Activated naive CD8-positive, alpha-beta T cell (primary cell): Measurements from ENCODE around the gene CST6.
A peak's percentile ranks its signal among the peaks of the same experiment; 100 is the strongest.

Experiments used
- H3K27ac Mint-ChIP-seq: one replicate; pipeline ENCODE4 v1.8.0; 2021; ENCODE audit warnings: mixed read lengths
- H3K27me3 Mint-ChIP-seq: one replicate; pipeline ENCODE4 v1.8.0; 2021; ENCODE audit warnings: mixed read lengths
- H3K36me3 Mint-ChIP-seq: one replicate; pipeline ENCODE4 v1.8.0; 2021; ENCODE audit warnings: mixed read lengths
- H3K4me1 Mint-ChIP-seq: one replicate; pipeline ENCODE4 v1.8.0; 2021; ENCODE audit warnings: low read depth, mixed read lengths
- H3K4me3 Mint-ChIP-seq: one replicate; pipeline ENCODE4 v1.8.0; 2021; ENCODE audit warnings: mild to moderate bottlenecking, mixed read lengths
- H3K9me3 Mint-ChIP-seq: one replicate; pipeline ENCODE4 v1.8.0; 2021; ENCODE audit warnings: low read depth, mixed read lengths

Gene CST6

DNA sequence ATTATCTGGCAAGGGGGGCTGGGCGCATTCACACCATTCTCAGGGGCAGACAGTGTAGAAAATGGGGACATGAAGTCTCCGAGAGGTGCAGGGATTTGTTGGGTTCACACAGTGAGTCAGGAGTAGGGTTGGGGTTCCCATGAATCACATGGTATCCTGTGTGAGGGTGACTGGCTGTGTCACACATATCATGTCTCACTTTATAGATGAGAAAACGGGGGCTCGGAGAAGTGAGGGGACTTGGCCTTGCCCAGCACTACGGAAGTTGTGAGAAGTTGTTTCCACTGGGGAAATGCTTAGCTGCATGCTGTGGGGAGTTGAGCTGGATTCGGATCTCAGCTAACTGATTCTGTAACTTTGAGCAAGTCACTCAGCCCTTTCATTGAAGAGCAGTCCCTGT, 32.9 kb downstream of the CST6 start:
- Mint-ChIP-seq H3K4me3 (peak overlapping the region; percentile 31), H3K36me3 (no peaks in the 10 kb centered on the region), H3K9me3 (no peaks in the 10 kb centered on the region), H3K27ac (no peak overlapping the region), H3K4me1 (peaks cover 16% of the 10 kb centered on the region), H3K27me3 (peaks cover 2% of the 10 kb centered on the region)

DNA sequence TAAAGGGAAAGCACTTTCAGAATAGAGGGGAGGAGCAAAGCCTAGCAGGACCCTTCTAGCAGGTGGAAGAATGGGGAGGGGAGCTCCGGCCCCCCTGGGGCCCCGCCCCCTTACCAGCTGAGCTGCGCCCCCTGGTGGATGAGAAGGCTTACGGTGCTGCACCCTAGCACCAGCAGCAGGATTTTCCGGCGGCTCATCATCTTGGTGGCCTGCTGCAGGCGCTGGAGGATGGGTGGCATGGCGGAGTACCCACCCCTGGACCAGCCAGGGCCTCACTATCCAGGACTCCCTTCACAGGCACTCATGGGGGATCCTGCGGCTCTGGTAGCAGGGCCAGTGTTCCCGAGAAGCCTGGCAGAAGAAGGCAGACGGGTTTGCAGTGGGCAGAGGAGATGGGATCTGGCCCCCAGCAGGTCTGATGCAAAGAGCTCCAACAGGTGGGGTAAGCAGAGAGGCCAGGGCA, 33.4 kb downstream of the CST6 start:
- Mint-ChIP-seq H3K4me1 (peaks cover 16% of the 10 kb centered on the region), H3K36me3 (no peaks in the 10 kb centered on the region), H3K27ac (no peak overlapping the region), H3K27me3 (peaks cover 2% of the 10 kb centered on the region), H3K9me3 (no peaks in the 10 kb centered on the region), H3K4me3 (peak overlapping the region; percentile 31)

- Mint-ChIP-seq H3K4me1 (peaks cover 25% of the 10 kb centered on the region), H3K36me3 (no peaks in the 10 kb centered on the region), H3K27me3 (peaks cover 2% of the 10 kb centered on the region), H3K27ac (no peak overlapping the region), H3K9me3 (no peaks in the 10 kb centered on the region), H3K4me3 (no peak overlapping the region)
Observed at GRCh38 chr11:66046901-66047300, 35.1 kb downstream of the CST6 start.

DNA sequence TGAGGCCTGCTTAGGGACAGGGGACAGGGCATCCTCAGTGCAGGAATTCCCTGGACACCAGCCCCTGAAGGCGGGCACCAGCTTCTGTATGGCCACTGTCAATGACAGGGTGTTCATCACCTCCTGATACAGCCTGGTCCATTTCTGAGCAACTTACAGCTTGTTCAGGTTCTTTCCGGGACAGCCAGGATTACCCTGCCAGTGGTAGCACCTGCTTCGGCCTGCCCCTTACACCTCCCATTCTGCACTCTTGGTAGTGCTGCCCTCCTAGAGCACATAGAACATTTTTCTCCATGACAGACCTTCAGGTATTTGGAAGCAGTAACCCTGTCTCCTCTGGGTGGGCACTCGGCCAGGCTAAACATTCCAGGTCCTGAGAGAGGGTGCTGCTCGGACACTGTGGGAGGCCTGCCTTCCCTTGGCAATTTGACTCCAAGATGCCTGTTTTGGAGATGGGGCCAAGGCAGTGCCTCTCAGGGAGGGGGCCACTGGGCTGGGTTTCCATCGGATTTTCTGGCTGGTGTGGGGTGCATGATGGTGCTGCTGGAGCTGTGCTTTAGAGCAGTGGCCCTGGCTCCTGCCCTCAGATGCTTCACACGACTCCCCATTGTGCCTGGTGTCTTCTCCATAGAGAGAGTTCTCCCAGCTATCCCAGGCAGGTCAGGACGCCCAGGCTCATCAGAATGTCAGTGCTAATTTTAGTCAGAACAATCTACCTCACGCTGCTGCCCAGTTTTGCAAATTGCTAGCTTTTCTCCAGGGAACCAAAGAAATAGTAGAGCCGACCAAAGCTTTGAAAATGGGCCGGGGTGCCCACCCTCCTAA, 35.9 kb downstream of the CST6 start:
- peaks cover 30% of the 10 kb centered on the region for H3K4me1 Mint-ChIP-seq
- H3K27me3 Mint-ChIP-seq: peaks cover 2% of the 10 kb centered on the region
- no peak overlapping the region for H3K27ac Mint-ChIP-seq
- no peaks in the 10 kb centered on the region for H3K9me3 Mint-ChIP-seq
- no peak overlapping the region for H3K4me3 Mint-ChIP-seq
- peaks cover 3% of the 10 kb centered on the region for H3K36me3 Mint-ChIP-seq

- H3K36me3 Mint-ChIP-seq: peaks cover 7% of the 10 kb centered on the region
- H3K4me1 Mint-ChIP-seq: peaks cover 37% of the 10 kb centered on the region
- peak within 1 kb of the TSS; percentile 68 for H3K27ac Mint-ChIP-seq
- H3K9me3 Mint-ChIP-seq: no peaks in the 10 kb centered on the region
- peak within 1 kb of the TSS; percentile 32 for H3K4me3 Mint-ChIP-seq
- H3K27me3 Mint-ChIP-seq: peaks cover 2% of the 10 kb centered on the region
Observed at GRCh38 chr11:66048547-66049323, 36.9 kb downstream of the CST6 start, which contains the start of gene GAL3ST3. Gene GAL3ST3 (minus strand): TSS chr11:66049161. CDS start chr11:66045415, 3,746 bp downstream.

GRCh38 chr11:66050581-66051231, 38.9 kb downstream of the CST6 start:
- H3K4me1 Mint-ChIP-seq: peaks cover 34% of the 10 kb centered on the region
- H3K36me3 Mint-ChIP-seq: peaks cover 11% of the 10 kb centered on the region
- H3K9me3 Mint-ChIP-seq: no peaks in the 10 kb centered on the region

GRCh38 chr11:66051371-66051765, 39.6 kb downstream of the CST6 start:
- peak overlapping the region; percentile 85 for H3K27ac Mint-ChIP-seq
- no peaks in the 10 kb centered on the region for H3K9me3 Mint-ChIP-seq
- peaks cover 2% of the 10 kb centered on the region for H3K27me3 Mint-ChIP-seq
- peaks cover 32% of the 10 kb centered on the region for H3K4me1 Mint-ChIP-seq
- H3K4me3 Mint-ChIP-seq: peak overlapping the region; percentile 99
- peaks cover 11% of the 10 kb centered on the region for H3K36me3 Mint-ChIP-seq

More at GRCh38 chr11:66050581-66051231, 38.9 kb downstream of the CST6 start:
- H3K27me3 Mint-ChIP-seq: peaks cover 2% of the 10 kb centered on the region
- H3K27ac Mint-ChIP-seq: peak overlapping the region; percentile 85
- peak overlapping the region; percentile 99 for H3K4me3 Mint-ChIP-seq

DNA sequence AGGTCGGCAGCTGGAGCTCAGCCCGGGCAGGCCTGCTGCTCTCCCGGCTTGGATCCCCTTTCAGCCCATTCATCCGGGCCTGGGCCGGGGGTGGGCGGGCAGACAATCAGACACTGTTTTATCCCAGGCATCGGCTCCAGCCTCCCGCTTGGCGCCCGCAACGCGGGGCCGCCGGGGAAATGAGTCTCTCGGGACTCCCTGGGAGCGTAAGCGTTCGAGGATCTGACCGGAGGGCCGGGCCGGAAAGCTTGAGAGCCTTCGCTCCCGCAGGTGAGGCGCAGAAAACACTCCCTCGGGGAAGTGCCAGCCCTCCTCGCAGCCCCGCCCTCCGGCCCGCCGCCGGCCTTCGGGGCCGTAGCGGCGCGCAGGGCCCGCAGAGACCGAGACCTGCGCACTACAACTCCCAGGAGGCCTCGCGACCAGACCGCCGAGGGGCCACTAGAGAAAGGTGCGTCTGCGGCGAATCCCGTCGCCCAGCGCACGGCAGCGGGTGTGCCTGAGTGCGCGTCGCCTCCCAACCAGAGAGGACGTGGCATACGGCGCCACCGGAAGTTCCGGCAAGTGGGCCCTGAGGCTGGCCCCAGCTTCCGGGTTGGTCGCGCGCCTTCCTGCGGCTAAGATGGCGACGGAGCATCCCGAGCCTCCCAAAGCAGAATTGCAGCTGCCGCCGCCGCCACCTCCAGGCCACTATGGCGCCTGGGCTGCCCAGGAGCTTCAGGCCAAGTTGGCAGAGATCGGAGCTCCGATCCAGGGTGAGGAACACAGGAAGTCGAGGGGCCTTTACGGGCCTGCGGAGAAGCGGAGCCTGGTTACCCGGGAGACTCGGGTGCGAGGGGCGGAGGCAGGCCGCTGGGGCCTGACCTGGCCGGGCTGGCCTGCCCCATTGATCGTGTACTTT, 40.2 kb downstream of the CST6 start, which contains the start of gene SF3B2:
TSS of gene SF3B2 (plus strand) at position 599 of the 898 bp plus-strand sequence. CDS start at position 620, 21 bp downstream.
- Mint-ChIP-seq H3K36me3 (peaks cover 11% of the 10 kb centered on the region), H3K27me3 (peaks cover 2% of the 10 kb centered on the region)

GRCh38 chr11:66052664-66052982, 40.8 kb downstream of the CST6 start:
- Mint-ChIP-seq H3K36me3 (peaks cover 11% of the 10 kb centered on the region), H3K9me3 (no peaks in the 10 kb centered on the region), H3K4me3 (peak overlapping the region; percentile 99), H3K27ac (peak overlapping the region; percentile 98), H3K27me3 (peaks cover 2% of the 10 kb centered on the region), H3K4me1 (peaks cover 32% of the 10 kb centered on the region)

More for the DNA sequence above, 40.2 kb downstream of the CST6 start, which contains the start of gene SF3B2:
- H3K4me3 Mint-ChIP-seq: peak within 1 kb of the TSS; percentile 99
- H3K4me1 Mint-ChIP-seq: peaks cover 32% of the 10 kb centered on the region
- no peaks in the 10 kb centered on the region for H3K9me3 Mint-ChIP-seq
- peak within 1 kb of the TSS; percentile 98 for H3K27ac Mint-ChIP-seq

DNA sequence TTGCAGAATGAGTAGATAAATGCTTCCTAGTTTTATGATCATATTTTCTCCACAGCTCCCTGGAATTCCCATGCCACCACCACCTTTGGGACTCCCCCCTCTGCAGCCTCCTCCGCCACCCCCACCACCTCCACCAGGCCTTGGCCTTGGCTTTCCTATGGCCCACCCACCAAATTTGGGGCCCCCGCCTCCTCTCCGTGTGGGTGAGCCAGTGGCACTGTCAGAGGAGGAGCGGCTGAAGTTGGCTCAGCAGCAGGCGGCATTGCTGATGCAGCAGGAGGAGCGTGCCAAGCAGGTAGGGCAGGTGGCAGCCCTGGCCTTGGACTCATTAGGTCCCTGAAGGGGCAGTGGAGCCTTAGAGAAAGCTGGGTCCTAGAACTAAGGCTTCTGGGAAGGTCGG, 43.2 kb downstream of the CST6 start:
- Mint-ChIP-seq H3K4me1 (peaks cover 30% of the 10 kb centered on the region), H3K9me3 (no peaks in the 10 kb centered on the region), H3K27ac (peak overlapping the region; percentile 50), H3K27me3 (no peaks in the 10 kb centered on the region), H3K36me3 (peaks cover 12% of the 10 kb centered on the region), H3K4me3 (peak overlapping the region; percentile 75)

DNA sequence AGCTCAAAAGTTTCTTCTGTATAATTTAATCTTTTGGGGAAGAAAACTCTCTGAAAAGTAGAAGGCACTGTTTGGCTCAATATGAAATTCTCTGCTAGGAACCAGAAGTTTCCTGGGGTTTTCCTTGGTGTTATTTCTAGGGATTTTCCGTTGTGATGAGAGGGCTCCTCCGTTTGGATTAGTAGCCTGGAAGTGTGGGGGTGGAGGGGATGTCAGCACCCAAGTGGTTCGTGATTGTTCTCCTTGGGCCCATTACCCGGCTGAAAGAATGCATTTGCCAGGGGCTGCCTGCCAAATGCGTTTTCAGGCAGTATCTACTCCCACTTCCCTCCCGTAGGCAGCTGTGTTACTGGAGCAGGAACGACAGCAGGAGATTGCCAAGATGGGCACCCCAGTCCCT, 44.7 kb downstream of the CST6 start:
- no peak overlapping the region for H3K4me3 Mint-ChIP-seq

DNA sequence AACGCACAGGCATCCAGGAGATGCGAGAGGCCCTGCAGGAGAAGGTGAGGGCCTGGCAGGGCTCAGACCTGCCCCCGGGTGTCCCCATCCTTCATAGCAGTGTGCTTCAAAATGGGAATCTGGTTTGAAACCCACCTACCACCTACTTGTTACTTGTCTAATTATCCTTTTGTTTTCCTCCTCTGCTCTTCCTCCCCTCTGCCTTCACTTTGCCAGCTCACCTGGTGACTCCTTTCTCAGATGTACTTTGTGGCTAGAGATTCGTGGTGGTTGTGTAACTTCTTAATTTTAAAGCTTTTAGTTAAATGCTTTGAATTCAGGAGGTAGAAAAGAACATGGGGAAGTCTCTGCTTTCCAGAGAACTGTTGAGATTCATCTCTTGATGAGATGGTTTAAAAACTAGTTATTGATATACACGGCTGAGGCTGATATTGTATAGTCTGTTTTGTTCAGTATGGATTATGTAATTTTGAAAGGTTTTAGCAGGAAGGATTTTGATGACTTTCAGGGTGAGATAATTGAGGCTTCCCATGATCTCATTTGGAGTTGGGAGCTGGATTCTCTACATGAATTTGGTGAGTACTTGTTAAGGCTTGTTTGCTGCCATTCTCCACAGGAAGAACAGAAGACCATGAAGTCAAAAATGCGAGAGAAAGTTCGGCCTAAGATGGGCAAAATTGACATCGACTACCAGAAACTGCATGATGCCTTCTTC, 48.3 kb downstream of the CST6 start:
- peak overlapping the region; percentile 77 for H3K27ac Mint-ChIP-seq
- peaks cover 27% of the 10 kb centered on the region for H3K36me3 Mint-ChIP-seq
- H3K27me3 Mint-ChIP-seq: no peaks in the 10 kb centered on the region
- H3K4me3 Mint-ChIP-seq: no peak overlapping the region
- peaks cover 23% of the 10 kb centered on the region for H3K4me1 Mint-ChIP-seq
- H3K9me3 Mint-ChIP-seq: no peaks in the 10 kb centered on the region

More for the DNA sequence above, 44.7 kb downstream of the CST6 start:
- Mint-ChIP-seq H3K4me1 (peaks cover 33% of the 10 kb centered on the region), H3K27me3 (no peaks in the 10 kb centered on the region), H3K36me3 (peaks cover 19% of the 10 kb centered on the region), H3K27ac (peak overlapping the region; percentile 16), H3K9me3 (no peaks in the 10 kb centered on the region)

- Mint-ChIP-seq H3K4me1 (peaks cover 26% of the 10 kb centered on the region), H3K27me3 (no peaks in the 10 kb centered on the region), H3K27ac (peak overlapping the region; percentile 89), H3K36me3 (peaks cover 30% of the 10 kb centered on the region), H3K9me3 (no peaks in the 10 kb centered on the region), H3K4me3 (peak overlapping the region; percentile 42)
Observed at GRCh38 chr11:66061268-66061667, 49.5 kb downstream of the CST6 start.
